Brain microvascular endothelial cell (primary cell): ENCODE data around the gene ATP10D.

Experiments used
- DNase-seq: peaks from one replicate; pipeline ENCODE4 v3.0.0-alpha.2; 2020
- H3K27ac ChIP-seq: fragments of 250-450 bp; sonication (Bioruptor Pico); 2 replicates; pipeline ENCODE4 v1.5.1; 2020; ENCODE audit warnings: mild to moderate bottlenecking, moderate library complexity
- H3K27me3 ChIP-seq: fragments of 250-450 bp; sonication (Bioruptor Pico); replicated peaks from 2 replicates; pipeline ENCODE4 v1.5.1; 2020; ENCODE audit warnings: mild to moderate bottlenecking
- H3K36me3 ChIP-seq: fragments of 250-450 bp; sonication (Bioruptor Pico); replicated peaks from 2 replicates; pipeline ENCODE4 v1.5.1; 2020; ENCODE audit warnings: mild to moderate bottlenecking
- H3K4me3 ChIP-seq: 2 replicates; pipeline ENCODE4 v1.5.1; 2011; ENCODE audit warnings: low read depth, mild to moderate bottlenecking, control low read depth, low read length, moderate library complexity
- in situ Hi-C: cut with HindIII; loops from 2 replicates; pipeline ENCODE4 v1.10.0; 2017; ENCODE audit warnings: low sequenced_read_pairs, low pct_ligation_motif_present
- TF ChIP-seq, protein P1 (sequence below): IDR thresholded peaks from 2 replicates; pipeline ENCODE4 v1.5.1; 2011; ENCODE audit warnings: low read depth, mild to moderate bottlenecking, moderate library complexity, low read length, control low read depth, inconsistent platforms; ENCODE audit errors: missing control alignments

ATP10D gene

DNA sequence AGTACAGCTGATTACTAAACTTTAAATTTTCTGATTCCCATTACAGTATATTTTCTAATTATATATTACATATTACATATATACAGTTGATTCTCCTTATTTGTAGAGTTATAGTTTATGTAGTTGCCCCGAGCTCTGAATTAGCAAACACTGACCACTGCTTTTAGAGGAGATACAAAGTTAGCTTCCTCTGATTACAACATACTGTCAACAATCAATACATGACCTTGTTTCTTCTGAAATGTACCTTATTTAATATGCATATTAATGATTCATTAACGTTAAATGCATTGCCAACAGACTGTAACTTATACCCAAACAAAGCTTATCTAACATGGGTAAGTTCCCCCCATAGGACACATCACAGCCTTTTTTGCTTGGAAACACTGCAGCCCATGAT lies 81.5 kb downstream of the ATP10D start:
- no peak for DNase-seq
- Histone ChIP-seq H3K27ac (peak overlapping the region; percentile 32), H3K27me3 (no peaks in the 10 kb centered on the region), H3K36me3 (peaks cover 44% of the 10 kb centered on the region), H3K4me3 (no peak overlapping the region)
- in situ Hi-C loops = no loop called here
- TF ChIP-seq, protein P1, sequence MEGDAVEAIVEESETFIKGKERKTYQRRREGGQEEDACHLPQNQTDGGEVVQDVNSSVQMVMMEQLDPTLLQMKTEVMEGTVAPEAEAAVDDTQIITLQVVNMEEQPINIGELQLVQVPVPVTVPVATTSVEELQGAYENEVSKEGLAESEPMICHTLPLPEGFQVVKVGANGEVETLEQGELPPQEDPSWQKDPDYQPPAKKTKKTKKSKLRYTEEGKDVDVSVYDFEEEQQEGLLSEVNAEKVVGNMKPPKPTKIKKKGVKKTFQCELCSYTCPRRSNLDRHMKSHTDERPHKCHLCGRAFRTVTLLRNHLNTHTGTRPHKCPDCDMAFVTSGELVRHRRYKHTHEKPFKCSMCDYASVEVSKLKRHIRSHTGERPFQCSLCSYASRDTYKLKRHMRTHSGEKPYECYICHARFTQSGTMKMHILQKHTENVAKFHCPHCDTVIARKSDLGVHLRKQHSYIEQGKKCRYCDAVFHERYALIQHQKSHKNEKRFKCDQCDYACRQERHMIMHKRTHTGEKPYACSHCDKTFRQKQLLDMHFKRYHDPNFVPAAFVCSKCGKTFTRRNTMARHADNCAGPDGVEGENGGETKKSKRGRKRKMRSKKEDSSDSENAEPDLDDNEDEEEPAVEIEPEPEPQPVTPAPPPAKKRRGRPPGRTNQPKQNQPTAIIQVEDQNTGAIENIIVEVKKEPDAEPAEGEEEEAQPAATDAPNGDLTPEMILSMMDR = no peak

DNA sequence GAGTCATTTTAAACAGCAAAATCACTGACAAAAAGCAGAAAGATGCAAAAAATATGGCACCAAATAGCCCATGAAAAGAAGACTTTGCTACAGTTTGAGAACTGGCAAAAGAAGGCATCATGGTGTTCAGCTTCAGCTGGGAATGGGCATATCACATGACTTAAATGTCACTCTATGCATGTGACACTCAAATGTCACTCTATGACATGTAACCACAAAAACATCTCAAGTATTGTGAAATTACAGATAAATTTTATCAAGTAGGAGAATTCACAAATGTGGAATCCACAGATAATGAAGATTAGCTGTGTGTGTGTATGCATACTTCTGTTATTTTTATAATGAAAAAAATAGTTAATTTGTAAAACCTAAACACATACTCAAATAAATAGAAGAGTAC lies 81.9 kb downstream of the ATP10D start:
- in situ Hi-C loops = no loop called here

DNA sequence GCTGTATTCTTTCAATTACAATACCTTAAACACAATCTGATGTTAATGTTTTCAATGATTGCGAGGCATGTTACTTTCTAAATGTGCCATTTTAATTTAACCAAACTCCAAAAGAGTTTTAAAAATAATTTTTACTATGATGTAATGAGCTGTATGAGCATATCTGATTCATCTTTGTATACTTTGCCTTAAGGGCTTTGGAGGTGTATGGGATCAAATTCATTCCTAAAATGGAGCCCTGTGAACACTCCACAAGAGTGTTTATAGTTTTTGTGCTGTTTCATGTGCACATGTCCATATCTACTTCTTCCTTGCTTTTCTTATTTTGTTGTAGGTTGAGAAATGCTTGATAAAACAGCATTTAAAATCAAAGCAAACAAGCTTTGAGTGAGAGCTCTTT lies 82.4 kb downstream of the ATP10D start:
- Histone ChIP-seq H3K27me3 (no peaks in the 10 kb centered on the region), H3K27ac (no peak overlapping the region), H3K36me3 (peaks cover 39% of the 10 kb centered on the region), H3K4me3 (no peak overlapping the region)
- DNase-seq = no peak
- TF ChIP-seq, protein P1 = no peak
- in situ Hi-C loops = no loop called here

More for the DNA sequence above, 81.9 kb downstream of the ATP10D start:
- Histone ChIP-seq H3K4me3 (no peak overlapping the region), H3K27me3 (no peaks in the 10 kb centered on the region), H3K27ac (peak overlapping the region; percentile 32), H3K36me3 (peaks cover 42% of the 10 kb centered on the region)
- DNase-seq = no peak
- TF ChIP-seq, protein P1 = no peak

DNA sequence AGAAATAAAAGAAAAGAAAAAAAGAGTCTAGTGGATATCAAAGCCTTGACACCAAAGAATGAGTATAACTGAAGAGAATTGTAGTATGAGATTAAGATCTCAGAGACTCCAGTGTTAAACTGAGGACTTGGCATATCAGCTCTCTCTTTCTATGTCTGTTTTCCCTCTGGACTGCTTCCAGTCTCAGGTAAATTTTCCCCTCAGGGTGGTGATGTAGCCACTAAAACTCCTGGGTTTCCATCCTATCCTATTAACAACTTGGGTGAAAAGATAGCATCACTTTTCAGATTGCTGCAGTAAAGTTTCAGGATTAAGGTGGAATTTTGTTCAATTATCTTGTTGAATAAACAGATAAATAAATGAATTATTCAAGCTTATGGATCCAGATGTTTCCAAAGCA lies 85.7 kb downstream of the ATP10D start:
- in situ Hi-C loops = no loop called here
- Histone ChIP-seq H3K27ac (no peak overlapping the region), H3K36me3 (peaks cover 50% of the 10 kb centered on the region), H3K4me3 (no peak overlapping the region), H3K27me3 (no peaks in the 10 kb centered on the region)
- no peak for DNase-seq
- TF ChIP-seq, protein P1 = no peak

DNA sequence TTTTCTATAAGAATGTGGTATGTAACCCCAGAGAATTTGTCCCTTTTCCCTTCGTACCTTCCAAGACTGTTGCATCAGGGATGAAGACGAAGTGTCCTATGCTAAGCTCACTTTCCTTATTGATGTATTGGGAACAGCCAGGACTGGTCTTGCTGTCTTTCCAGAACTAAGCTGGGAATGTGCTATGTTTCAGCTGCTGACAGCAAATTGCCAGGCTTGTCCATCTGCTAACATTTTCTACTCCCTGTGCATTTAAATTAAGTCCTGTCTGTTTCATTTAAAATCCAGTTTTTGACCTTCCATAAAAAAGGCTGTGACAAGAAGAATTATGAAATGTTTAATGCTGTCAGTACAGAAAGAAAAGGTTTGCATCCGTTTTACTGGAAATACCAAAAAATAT lies 87.9 kb downstream of the ATP10D start:
- Histone ChIP-seq H3K4me3 (no peak overlapping the region), H3K27ac (no peak overlapping the region), H3K27me3 (no peaks in the 10 kb centered on the region), H3K36me3 (peaks cover 50% of the 10 kb centered on the region)
- in situ Hi-C loops = no loop called here
- TF ChIP-seq, protein P1 = no peak
- DNase-seq = no peak

DNA sequence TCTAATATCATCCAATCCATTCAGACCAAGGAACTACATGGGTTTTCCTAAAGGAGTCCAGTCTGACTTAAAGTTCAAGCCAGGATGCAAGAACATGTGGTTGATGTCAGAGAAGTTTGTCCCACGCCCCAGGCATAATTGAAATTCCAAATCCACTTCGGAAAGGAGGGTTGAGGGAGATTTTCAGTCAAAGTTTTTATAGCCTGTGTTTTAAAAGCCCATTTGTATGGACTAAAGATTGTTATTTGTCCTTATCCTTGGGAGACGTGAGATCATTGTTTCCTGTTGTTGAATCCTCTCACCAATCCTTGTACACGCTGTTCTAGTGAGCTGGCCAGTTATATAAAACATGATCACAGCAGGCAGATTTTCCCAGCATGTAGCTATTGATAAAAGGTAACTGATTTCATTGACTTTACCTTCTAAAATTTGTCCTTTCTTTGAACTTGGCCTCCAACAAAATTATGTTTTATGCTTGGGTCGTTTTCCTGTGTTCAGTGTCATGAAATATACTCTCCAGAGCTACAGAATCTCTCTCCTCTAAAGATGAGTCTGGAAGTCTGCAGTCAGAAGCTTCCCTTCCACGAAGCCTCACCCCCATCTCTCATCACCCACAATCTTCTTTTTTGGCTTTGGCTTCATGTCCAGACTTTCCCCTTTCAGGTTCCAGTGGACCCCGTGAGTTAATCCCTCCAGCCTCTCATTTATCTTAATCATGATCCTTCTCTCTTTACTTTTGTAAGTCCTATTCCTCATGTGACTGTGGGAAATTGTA lies 92.9 kb downstream of the ATP10D start:
- peak; percentile 85 for DNase-seq
- TF ChIP-seq, protein P1 = no peak
- H3K36me3 ChIP-seq = peaks cover 53% of the 10 kb centered on the region
- H3K27ac ChIP-seq = peak overlapping the region; percentile 89
- in situ Hi-C loops = no loop called here
- no peaks in the 10 kb centered on the region for H3K27me3 ChIP-seq
- H3K4me3 ChIP-seq = no peak overlapping the region
